Heart right ventricle (tissue), 16 donors: Measurements from ENCODE around the gene CCDC63. TPM values are rescaled to one million over a fixed set of nuclear protein-coding genes. Genes with fewer than 3 reads are reported as not detected.
A peak's percentile ranks its signal among the peaks of the same experiment; 100 is the strongest.

Source experiments
- ATAC-seq, 8 donors: fragments of 200-7000 bp; cut with Tn5 transposase; one replicate each; pipeline ENCODE4 v1.9.1; 2020; ENCODE audit warnings: mild to moderate bottlenecking in 8 of 8, moderate library complexity in 8 of 8, moderate number of reproducible peaks in 1 of 8
- DNase-seq, 2 donors: peaks; one replicate each; pipeline ENCODE4 v3.0.0-alpha.2; 2020
- H3K27ac ChIP-seq, 10 donors: fragments of 200-600 bp; sonication (generic) in 2 of 10; one replicate each; pipeline versions ENCODE4 v1.5.0 to v1.8.0; 2020 to 2022; ENCODE audit warnings: mild to moderate bottlenecking in 3 of 10
- H3K27me3 ChIP-seq, 7 donors: fragments of 200-600 bp; one replicate each; pipeline ENCODE4 v1.8.0; 2021 to 2022; ENCODE audit warnings: mild to moderate bottlenecking in 2 of 7
- H3K36me3 ChIP-seq, 9 donors: fragments of 200-600 bp; sonication (generic) in 1 of 9; one replicate each; pipeline versions ENCODE4 v1.5.0 to v1.8.0; 2020 to 2022; ENCODE audit warnings: mild to moderate bottlenecking in 2 of 9
- H3K4me1 ChIP-seq, 9 donors: fragments of 200-600 bp; sonication (generic) in 1 of 9; one replicate each; pipeline versions ENCODE4 v1.5.0 to v1.8.0; 2020 to 2022; ENCODE audit warnings: mild to moderate bottlenecking in 4 of 9
- H3K4me3 ChIP-seq, 10 donors: fragments of 200-600 bp; sonication (generic) in 2 of 10; one replicate each; pipeline versions ENCODE4 v1.5.0 to v1.8.0; 2020 to 2022; ENCODE audit warnings: mild to moderate bottlenecking in 7 of 10, moderate library complexity in 2 of 10
- H3K9me3 ChIP-seq, 11 donors: fragments of 200-600 bp in 10 of 11; sonication (generic) in 2 of 11; one replicate each; pipeline versions ENCODE4 v1.5.0 to v1.8.0; 2013 to 2022; ENCODE audit warnings: mild to moderate bottlenecking in 2 of 11, control low read depth in 1 of 11, moderate library complexity in 1 of 11
- WGBS, 2 donors: extraction: QIAGEN DNeasy Blood & Tissue Kit; methylation state at CpG; one replicate each; pipeline ENCODE4 v1.1.7; 2013; ENCODE audit warnings: inconsistent platforms in 1 of 2; 5-methylcytosine and 5-hydroxymethylcytosine counted together
- intact Hi-C, 10 donors: fragments of 100-400 bp; cut with DNase I; formaldehyde crosslinking; loops; one replicate each; pipeline versions ENCODE4 v1.11.1 to v1.14.2; 2022
- polyA plus RNA-seq, 2 donors: library from polyadenylated mRNA; stranded (reverse); fragments of 200-250 nt; gene quantifications; one replicate each; pipeline ENCODE4 v1.2.3, GENCODE V29; 2013
- total RNA-seq, 10 donors: library from RNA; stranded (reverse); fragmentation: NEBNext Ultra II Directional in 3 of 10; extraction: Animal tissue kit (Norgen Biotek cat#: 25700) in 3 of 10; gene quantifications; one replicate each; pipeline versions ENCODE4 v1.2.1 to v1.2.4, GENCODE V29; 2021 to 2023
- TF ChIP-seq, protein P1 (sequence below), 9 donors: fragments of 200-600 bp; sonication (generic) in 2 of 9; IDR thresholded peaks; one replicate each; pipeline versions ENCODE4 v1.5.0 to v1.8.0; 2021 to 2022; ENCODE audit warnings: antibody characterized with exemption in 9 of 9, mild to moderate bottlenecking in 5 of 9, moderate library complexity in 1 of 9
- donor health status: Arrhythmogenic right ventricular cardiomyopathy.
- donor health status: ischemic (EF 13 %, LVEDD 7.1; RV severe dilation, severe dysfunction).
- donor health status: healthy with polysubstance abuse.
- donor health status: DM: no; HTN: yes; CAD: no.
- donor health status: DM: no; HTN: no; CAD: no.
- donor health status: ischemic (EF 25% LVEDD 6.9; RV normal size, moderate dysfunction).
- donor health status: ischemic (EF 25% LVEDD 5.7; RV mildly dilated, moderate dysfunction).
- donor health status: healthy.
- donor health status: DM: yes; HTN: yes; CAD: no.
- donor health status: Ischemic cardiomyopathy.
- donor health status: ischemic (EF 35%, LVEDD 5.7; RV mildly dilated, moderate dysfunction).
- donor health status: nonischemic (EF 11% LVEDD 7.7; RV severe dilation, severe dysfunction).
- donor health status: DM: yes; HTN: yes; CAD: no.
- donor health status: PGD.
- donor health status: ischemic (EF 29% LVEDD 5.4; RV normal size, mild dysfunction).
- donor health status: nonischemic (EF 23%, LVEDD 6.1; RV moderate dilation, normal function).

CCDC63 gene
- total and polyA plus RNA-seq, 12 donors, result not detected

DNA sequence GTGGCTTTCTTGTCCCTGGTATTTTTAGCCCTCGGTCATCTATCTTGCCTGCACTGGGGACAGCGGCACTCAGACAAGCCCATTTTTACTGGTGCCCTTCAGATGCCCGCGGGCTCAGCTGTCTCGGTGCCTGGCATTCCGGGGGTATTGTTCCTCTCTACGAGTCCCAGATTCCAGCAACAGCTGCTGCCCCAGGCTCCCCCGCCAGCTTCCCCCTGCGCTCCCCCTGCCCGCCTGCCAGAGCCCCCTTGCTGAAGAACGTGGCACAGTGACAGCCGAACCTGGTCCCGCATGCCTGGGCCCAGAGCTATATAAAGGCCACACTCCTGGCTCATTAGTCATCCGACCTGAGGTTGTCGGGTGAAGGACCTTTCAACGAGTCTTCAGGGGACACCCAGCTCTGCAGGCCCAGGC lies 84.5 kb downstream of the CCDC63 start:
- intact Hi-C loops, result loop anchor here in 1 of 10 donors (10.0 kb wide), 1 partner anchor 373 kb away; no protein-coding TSS in a partner anchor
- peak overlapping the region in 1 of 10 donors; percentile 37 for H3K4me3 ChIP-seq
- no peaks in the 10 kb centered on the region for H3K36me3 ChIP-seq
- 23 to 36% methylated on average over 16 of the region's 16 CpGs for WGBS, 2 donors
- peaks cover 0 to 49% (median 5%) of the 10 kb centered on the region in 9 donors for H3K4me1 ChIP-seq
- no peaks in the 10 kb centered on the region for H3K9me3 ChIP-seq
- peaks cover 0 to 36% (median 0%) of the 10 kb centered on the region in 7 donors for H3K27me3 ChIP-seq
- ATAC-seq (peak; percentile 72 to 92 (median 81)), DNase-seq (peak; percentile 82 to 85)
- TF ChIP-seq, protein P1, sequence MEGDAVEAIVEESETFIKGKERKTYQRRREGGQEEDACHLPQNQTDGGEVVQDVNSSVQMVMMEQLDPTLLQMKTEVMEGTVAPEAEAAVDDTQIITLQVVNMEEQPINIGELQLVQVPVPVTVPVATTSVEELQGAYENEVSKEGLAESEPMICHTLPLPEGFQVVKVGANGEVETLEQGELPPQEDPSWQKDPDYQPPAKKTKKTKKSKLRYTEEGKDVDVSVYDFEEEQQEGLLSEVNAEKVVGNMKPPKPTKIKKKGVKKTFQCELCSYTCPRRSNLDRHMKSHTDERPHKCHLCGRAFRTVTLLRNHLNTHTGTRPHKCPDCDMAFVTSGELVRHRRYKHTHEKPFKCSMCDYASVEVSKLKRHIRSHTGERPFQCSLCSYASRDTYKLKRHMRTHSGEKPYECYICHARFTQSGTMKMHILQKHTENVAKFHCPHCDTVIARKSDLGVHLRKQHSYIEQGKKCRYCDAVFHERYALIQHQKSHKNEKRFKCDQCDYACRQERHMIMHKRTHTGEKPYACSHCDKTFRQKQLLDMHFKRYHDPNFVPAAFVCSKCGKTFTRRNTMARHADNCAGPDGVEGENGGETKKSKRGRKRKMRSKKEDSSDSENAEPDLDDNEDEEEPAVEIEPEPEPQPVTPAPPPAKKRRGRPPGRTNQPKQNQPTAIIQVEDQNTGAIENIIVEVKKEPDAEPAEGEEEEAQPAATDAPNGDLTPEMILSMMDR (IDR thresholded peaks at IDR 0.05), result no peak
- H3K27ac ChIP-seq, result peak overlapping the region; percentile 40 to 92 (median 84)

DNA sequence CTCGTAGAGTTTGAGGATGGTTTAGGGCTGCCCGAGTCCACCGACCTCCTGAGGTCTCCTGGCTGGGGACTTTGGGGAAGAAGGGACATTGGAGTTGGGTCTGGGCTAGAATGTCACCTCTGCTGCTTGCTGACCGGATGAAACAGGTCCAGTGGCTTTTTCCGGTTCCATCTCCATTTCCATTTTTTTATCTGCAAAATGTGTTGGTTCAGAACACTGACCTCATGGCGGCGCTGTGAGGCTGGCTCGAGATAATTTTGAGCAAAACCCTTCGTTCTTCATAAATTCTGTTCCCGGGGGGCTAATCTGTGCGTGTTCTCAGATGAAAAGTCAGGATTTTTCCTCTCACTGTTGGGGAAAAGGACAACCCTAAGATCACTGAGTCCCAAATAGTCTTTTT lies 85.3 kb downstream of the CCDC63 start:
- H3K27ac ChIP-seq, result peak overlapping the region in 7 of 10 donors; percentile 44 to 92 (median 88)
- peaks cover 0 to 49% (median 4%) of the 10 kb centered on the region in 9 donors for H3K4me1 ChIP-seq
- 15 to 25% methylated on average over 11 of the region's 11 CpGs for WGBS, 2 donors

DNA sequence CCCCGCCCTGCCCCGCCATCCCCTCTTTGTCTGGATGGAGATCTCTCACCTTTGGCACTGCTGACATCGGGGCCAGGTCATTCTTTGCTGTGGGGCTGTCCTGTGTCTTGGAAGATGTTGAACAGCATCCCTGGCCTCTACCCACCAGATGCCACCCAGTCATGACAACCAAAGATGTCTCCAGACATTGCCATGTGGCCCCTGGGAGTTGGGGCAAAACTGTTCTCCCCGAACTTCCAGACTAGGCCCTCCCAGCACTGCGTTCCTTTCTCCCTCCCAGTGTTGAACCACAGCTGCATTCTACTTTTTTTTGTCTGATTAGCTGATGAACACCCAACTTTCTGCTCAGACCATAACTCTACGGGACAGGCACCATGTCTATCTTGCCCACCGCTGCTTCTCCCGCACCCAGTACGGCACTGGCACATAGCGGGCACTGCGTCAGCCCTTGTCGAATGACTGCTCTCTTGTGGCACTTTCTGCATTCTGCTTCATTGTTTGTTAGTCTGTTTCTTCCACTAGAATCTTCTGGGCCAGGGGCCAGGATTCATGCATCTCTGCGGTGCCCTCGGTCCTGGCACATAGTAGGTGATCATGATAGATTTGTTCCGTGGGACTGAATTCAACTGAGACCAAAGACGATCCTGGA lies 86.7 kb downstream of the CCDC63 start:
- ATAC-seq (no peak), DNase-seq (no peak)
- H3K4me1 ChIP-seq, result peaks cover 0 to 39% (median 5%) of the 10 kb centered on the region in 9 donors
- TF ChIP-seq, protein P1 (IDR thresholded peaks at IDR 0.05), result no peak
- 87 to 89% methylated on average over 16 of the region's 16 CpGs for WGBS, 2 donors
- peak overlapping the region in 5 of 10 donors; percentile 20 to 92 (median 64) for H3K27ac ChIP-seq
- H3K9me3 ChIP-seq, result no peaks in the 10 kb centered on the region
- H3K36me3 ChIP-seq, result no peaks in the 10 kb centered on the region
- peaks cover 0 to 41% (median 6%) of the 10 kb centered on the region in 7 donors for H3K27me3 ChIP-seq
- H3K4me3 ChIP-seq, result no peak overlapping the region
- intact Hi-C loops, result loop anchor here in 1 of 10 donors (10.0 kb wide), 1 partner anchor 371 kb away; no protein-coding TSS in a partner anchor

More for the DNA sequence above, 85.3 kb downstream of the CCDC63 start:
- H3K4me3 ChIP-seq, result peak overlapping the region in 6 of 10 donors; percentile 15 to 37 (median 24)
- ATAC-seq (no peak), DNase-seq (no peak)
- no peaks in the 10 kb centered on the region for H3K9me3 ChIP-seq
- H3K36me3 ChIP-seq, result no peaks in the 10 kb centered on the region
- TF ChIP-seq, protein P1 (IDR thresholded peaks at IDR 0.05), result peak in 7 of 9 donors; percentile 9 to 43 (median 28)
- intact Hi-C loops, result loop anchor here in 1 of 10 donors (10.0 kb wide), 1 partner anchor 373 kb away; no protein-coding TSS in a partner anchor
- peaks cover 0 to 38% (median 0%) of the 10 kb centered on the region in 7 donors for H3K27me3 ChIP-seq

DNA sequence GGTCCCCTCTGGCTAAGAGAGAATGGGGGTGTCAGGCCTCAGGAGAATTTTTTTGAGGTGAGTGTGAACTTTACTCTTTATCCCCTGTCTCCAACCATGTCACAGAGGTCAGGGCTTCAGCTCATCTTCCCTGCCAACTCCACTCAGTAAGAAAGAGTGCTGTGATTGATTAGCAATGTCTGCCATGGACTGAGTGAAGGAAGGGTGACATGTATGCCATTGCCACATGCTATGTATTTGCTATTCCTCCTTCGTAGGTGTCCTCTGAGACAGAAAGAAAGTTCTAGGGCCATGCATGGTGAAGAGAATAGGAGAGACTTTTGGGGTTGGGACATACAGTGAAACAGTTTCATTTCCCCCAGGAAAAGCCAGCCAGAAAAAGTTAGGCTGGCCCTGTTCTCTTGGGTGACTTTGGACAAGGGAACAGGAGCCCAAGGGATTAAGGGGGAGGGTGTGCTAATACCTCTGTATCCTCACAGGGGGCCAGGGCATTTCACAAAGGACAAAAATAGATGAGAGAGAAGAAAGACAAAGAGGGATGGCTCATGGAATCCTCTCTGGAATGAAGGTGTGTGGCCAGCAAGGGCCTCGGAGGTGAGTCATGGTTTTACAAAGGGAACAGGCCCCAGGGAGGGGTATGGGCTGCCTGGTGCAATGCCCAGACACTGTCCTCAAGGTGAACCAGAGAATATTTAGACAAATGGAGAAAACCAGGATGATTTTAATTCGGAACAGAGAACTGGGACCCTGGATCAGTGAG lies 87.5 kb downstream of the CCDC63 start:
- no peaks in the 10 kb centered on the region for H3K9me3 ChIP-seq
- H3K4me3 ChIP-seq, result no peak overlapping the region
- peaks cover 0 to 39% (median 5%) of the 10 kb centered on the region in 9 donors for H3K4me1 ChIP-seq
- H3K27ac ChIP-seq, result peak overlapping the region in 5 of 10 donors; percentile 20 to 92 (median 64)
- peaks cover 0 to 37% (median 6%) of the 10 kb centered on the region in 7 donors for H3K27me3 ChIP-seq
- TF ChIP-seq, protein P1 (IDR thresholded peaks at IDR 0.05), result no peak
- 62 to 63% methylated on average over 3 of the region's 3 CpGs for WGBS, 2 donors
- H3K36me3 ChIP-seq, result no peaks in the 10 kb centered on the region
- DNase-seq (no peak), ATAC-seq (peak in 3 of 8 donors; percentile 20 to 51 (median 24))
- intact Hi-C loops, result loop anchor here in 1 of 10 donors (10.0 kb wide), 1 partner anchor 371 kb away; no protein-coding TSS in a partner anchor
